Prostate gland (tissue), 2 donors: ENCODE data around the gene MORN1. TPM values are rescaled to one million over a fixed set of nuclear protein-coding genes. Genes with fewer than 3 reads are reported as not detected.

ENCODE experiments used
- DNase-seq: peaks from one replicate; pipeline ENCODE4 v3.0.0-alpha.2; 2019; ENCODE audit warnings: low spot score
- H3K27ac ChIP-seq, 2 donors: fragments of 200-600 bp; sonication (generic); 2 replicates each; pipeline ENCODE4 v1.5.1; 2017 to 2019
- H3K27me3 ChIP-seq: fragments of 200-600 bp; sonication (generic); replicated peaks from 2 replicates; pipeline ENCODE4 v1.5.1; 2019; ENCODE audit not compliant: insufficient read depth
- H3K36me3 ChIP-seq, 2 donors: fragments of 200-600 bp; sonication (generic); 1 replicate in 1 of 2; 2 replicates in 1 of 2; pipeline versions ENCODE4 v1.5.1 to v1.8.1; 2017 to 2019
- H3K4me1 ChIP-seq: fragments of 200-600 bp; sonication (generic); replicated peaks from 2 replicates; pipeline ENCODE4 v1.5.1; 2019
- H3K4me3 ChIP-seq, 2 donors: fragments of 200-600 bp; sonication (generic); 2 replicates each; pipeline ENCODE4 v1.5.1; 2017 to 2019
- H3K9me3 ChIP-seq: fragments of 200-600 bp; sonication (generic); 2 replicates; pipeline ENCODE4 v1.5.1; 2017
- CTCF ChIP-seq, 4 experiments: fragments of 200-600 bp in 2 of 4; fragments of 450-650 bp in 2 of 4; sonication (generic) in 2 of 4; IDR thresholded peaks; 1 replicate in 3 of 4; 2 replicates in 1 of 4; pipeline ENCODE4 v1.5.1; 2016 to 2019; ENCODE audit warnings: antibody characterized with exemption in 4 of 4, mild to moderate bottlenecking in 2 of 4, moderate library complexity in 2 of 4
- POLR2A ChIP-seq: fragments of 450-650 bp; IDR thresholded peaks from one replicate; pipeline ENCODE4 v1.6.1; 2016; ENCODE audit warnings: antibody characterized with exemption, mild to moderate bottlenecking
- POLR2AphosphoS5 ChIP-seq: sonication (generic); formaldehyde crosslinking; IDR thresholded peaks from one replicate; pipeline ENCODE4 v1.6.1; 2017; ENCODE audit warnings: antibody characterized with exemption
- WGBS: methylation state at CpG from one replicate; pipeline ENCODE4 v1.1.5; 2018; 5-methylcytosine and 5-hydroxymethylcytosine counted together
- intact Hi-C: fragments of 100-400 bp; cut with DNase I; formaldehyde crosslinking; loops from one replicate; pipeline ENCODE4 v1.14.2; 2022
- total RNA-seq, 2 donors: library from RNA; depleted of rRNA; stranded (reverse); fragments of >200 nt; gene quantifications; one replicate each; pipeline ENCODE4 v1.1.0, GENCODE V29; 2016

MORN1 gene
- total RNA-seq, 2 donors from 2014 or later = 18.6 to 21.0 TPM

DNA sequence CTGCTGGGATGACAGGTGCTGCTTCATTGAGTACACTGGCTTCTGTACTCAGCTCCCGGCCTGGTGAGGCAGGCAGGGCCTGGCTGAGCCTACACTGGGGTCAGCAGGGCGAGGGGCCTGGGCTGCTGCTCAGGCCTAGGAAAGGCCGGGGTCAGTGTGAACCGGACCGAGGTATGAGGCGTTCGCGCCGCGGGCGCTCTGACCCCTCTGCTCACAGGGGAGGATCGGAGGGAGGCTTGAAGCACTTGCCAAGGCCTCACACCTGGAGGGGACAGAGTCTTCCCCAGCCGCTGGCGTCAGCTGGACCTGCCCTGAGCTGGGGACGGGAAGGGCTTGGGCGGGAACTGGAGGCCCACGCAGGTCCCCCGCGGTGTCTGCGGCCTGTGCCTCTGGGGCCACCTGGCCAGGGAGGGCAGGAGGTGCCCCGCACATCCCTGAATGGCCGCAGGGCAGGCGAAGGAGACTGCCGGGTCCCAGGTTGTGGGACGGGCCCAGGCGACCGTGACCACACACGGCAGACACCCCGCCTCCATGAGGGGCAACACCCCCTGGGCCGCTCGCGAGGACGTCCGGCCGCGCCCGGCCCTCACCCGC, 20.5 kb upstream of the MORN1 start:
- DNase-seq = no peak
- no peaks in the 10 kb centered on the region for H3K27me3 ChIP-seq
- TF ChIP-seq POLR2A (no peak), POLR2AphosphoS5 (no peak), CTCF (IDR thresholded peaks at IDR 0.05) (no peak)
- peak overlapping the region; percentile 88 to 96 for H3K27ac ChIP-seq
- intact Hi-C loops = loop anchor here (1.0 to 10.0 kb wide), 2 partner anchors 135 to 233 kb away; no protein-coding TSS in a partner anchor
- H3K36me3 ChIP-seq = peaks cover 0 to 15% of the 10 kb centered on the region in 2 donors
- 3% methylated on average over 24 of the region's 38 CpGs for WGBS
- H3K4me3 ChIP-seq = peak overlapping the region; percentile 93 to 95
- H3K4me1 ChIP-seq = peaks cover 43% of the 10 kb centered on the region
- no peaks in the 10 kb centered on the region for H3K9me3 ChIP-seq

DNA sequence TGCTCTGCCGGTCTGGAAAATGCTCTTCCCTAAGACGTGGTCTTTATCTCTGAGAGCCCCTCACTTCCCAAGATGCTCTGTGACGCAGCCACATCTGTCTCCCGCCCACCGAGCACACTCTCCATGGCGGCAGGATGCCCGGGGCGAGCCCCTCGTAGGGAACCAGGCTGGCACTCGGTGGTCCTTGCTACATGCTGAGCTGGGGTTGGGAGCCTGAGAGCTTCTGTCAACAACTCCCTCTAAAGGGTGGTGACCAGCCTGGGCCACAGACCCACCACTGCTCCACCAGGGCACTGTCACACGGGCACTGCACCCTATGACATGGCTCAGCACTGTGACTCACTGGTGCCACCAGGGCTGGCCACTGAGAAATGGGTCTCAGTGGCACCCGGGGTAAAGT, 18.4 kb upstream of the MORN1 start:
- intact Hi-C loops = loop anchor here (10.0 kb wide), 1 partner anchor 235 kb away; no protein-coding TSS in a partner anchor
- Histone ChIP-seq H3K9me3 (no peaks in the 10 kb centered on the region), H3K4me1 (peaks cover 32% of the 10 kb centered on the region), H3K27ac (peak overlapping the region; percentile 45 to 96), H3K4me3 (no peak overlapping the region), H3K36me3 (peaks cover 2 to 16% of the 10 kb centered on the region in 2 donors), H3K27me3 (no peaks in the 10 kb centered on the region)
- TF ChIP-seq POLR2A = no peak
- no peak for TF ChIP-seq POLR2AphosphoS5
- DNase-seq = no peak
- WGBS = 94% methylated on average over 12 of the region's 12 CpGs

GRCh38 chr1:2408859-2409276, 17.5 kb upstream of the MORN1 start:
- DNase-seq = no peak
- Histone ChIP-seq H3K4me3 (no peak overlapping the region), H3K9me3 (no peaks in the 10 kb centered on the region), H3K4me1 (peaks cover 24% of the 10 kb centered on the region), H3K36me3 (peaks cover 2 to 24% of the 10 kb centered on the region in 2 donors), H3K27me3 (no peaks in the 10 kb centered on the region), H3K27ac (no peak overlapping the region)
- intact Hi-C loops = no loop called here
- TF ChIP-seq CTCF (IDR thresholded peaks at IDR 0.05) = no peak
- TF ChIP-seq POLR2A = no peak
- no peak for TF ChIP-seq POLR2AphosphoS5
- 83% methylated on average over 13 of the region's 13 CpGs for WGBS

- Histone ChIP-seq H3K27me3 (no peaks in the 10 kb centered on the region), H3K27ac (no peak overlapping the region), H3K36me3 (peaks cover 2 to 27% of the 10 kb centered on the region in 2 donors), H3K4me3 (no peak overlapping the region), H3K4me1 (peaks cover 20% of the 10 kb centered on the region), H3K9me3 (no peaks in the 10 kb centered on the region)
- WGBS = 83% methylated on average over 24 of the region's 24 CpGs
- intact Hi-C loops = no loop called here
- no peak for DNase-seq
- no peak for TF ChIP-seq POLR2A
- TF ChIP-seq CTCF (IDR thresholded peaks at IDR 0.05) = no peak
- no peak for TF ChIP-seq POLR2AphosphoS5
These were observed 17.1 kb upstream of the MORN1 start for GRCh38 chr1:2408456-2408855.

DNA sequence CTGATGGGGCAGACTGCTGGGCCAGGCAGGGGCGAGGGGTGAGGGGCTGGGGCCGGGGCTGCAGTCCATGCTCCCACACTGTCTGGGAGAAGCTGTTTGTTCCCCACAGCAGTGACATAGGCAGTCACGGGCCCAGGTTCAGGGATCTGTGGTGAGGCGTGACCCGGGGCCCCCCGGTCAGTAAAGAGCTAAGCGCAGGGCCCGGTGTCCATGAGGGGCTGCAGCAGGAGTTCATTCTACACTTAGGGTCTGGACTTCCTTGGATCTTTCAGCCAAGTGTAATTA, 16.6 kb upstream of the MORN1 start:
- H3K4me3 ChIP-seq = no peak overlapping the region
- WGBS = 95% methylated on average over 8 of the region's 8 CpGs
- H3K4me1 ChIP-seq = peaks cover 16% of the 10 kb centered on the region
- H3K9me3 ChIP-seq = no peaks in the 10 kb centered on the region
- peaks cover 2 to 27% of the 10 kb centered on the region in 2 donors for H3K36me3 ChIP-seq
- TF ChIP-seq POLR2AphosphoS5 = no peak
- no peak overlapping the region for H3K27ac ChIP-seq
- no peak for DNase-seq
- intact Hi-C loops = no loop called here
- no peaks in the 10 kb centered on the region for H3K27me3 ChIP-seq
